GM12801 (cell line): ENCODE results near the gene PLEKHG4.

Experiments
- CTCF ChIP-seq: IDR thresholded peaks from one replicate; pipeline ENCODE4 v1.5.1; 2011; ENCODE audit warnings: control low read depth; ENCODE audit not compliant: insufficient read length; ENCODE audit errors: extremely low read depth

PLEKHG4 gene

GRCh38 chr16:67299269-67299668 is 19.9 kb downstream of the PLEKHG4 start:
- no peak for TF ChIP-seq CTCF

GRCh38 chr16:67301080-67301782 is 21.9 kb downstream of the PLEKHG4 start:
- TF ChIP-seq CTCF: no peak

GRCh38 chr16:67302076-67302475 is 22.7 kb downstream of the PLEKHG4 start:
- TF ChIP-seq CTCF: no peak

- no peak for TF ChIP-seq CTCF
These were observed 23.6 kb downstream of the PLEKHG4 start for GRCh38 chr16:67302970-67303369.

- TF ChIP-seq CTCF: no peak
These were observed 24.7 kb downstream of the PLEKHG4 start for GRCh38 chr16:67304020-67304419.

- TF ChIP-seq CTCF: no peak
These were observed 26.1 kb downstream of the PLEKHG4 start for GRCh38 chr16:67305216-67306071.

GRCh38 chr16:67310561-67310960 is 31.2 kb downstream of the PLEKHG4 start:
- TF ChIP-seq CTCF: no peak
